ENCODE results near the gene TOM1L2.

The TOM1L2 gene

GRCh38 chr17:17813055-17813724 is 159.0 kb downstream of the TOM1L2 start:
- TF ChIP-seq ZBTB7A (IDR thresholded peaks at IDR 0.05; ENCODE audit: low read depth) (no peak), YY1 (IDR thresholded peaks at IDR 0.05; ENCODE audit: low read depth) (no peak), FOXM1 (IDR thresholded peaks at IDR 0.05; ENCODE audit: borderline replicate concordance, low read depth) (no peak), EP300 (IDR thresholded peaks at IDR 0.05; ENCODE audit: borderline replicate concordance) (no peak), TEAD4 (IDR thresholded peaks at IDR 0.05) (no peak), CEBPB (IDR thresholded peaks at IDR 0.05) (no peak), MAX (IDR thresholded peaks at IDR 0.05) (no peak), TCF12 (IDR thresholded peaks at IDR 0.05; ENCODE audit: low read depth) (no peak), RAD21 (IDR thresholded peaks at IDR 0.05; ENCODE audit: low read depth) (no peak), TAF1 (IDR thresholded peaks at IDR 0.05; ENCODE audit: low read depth) (no peak)

- TF ChIP-seq EP300 (IDR thresholded peaks at IDR 0.05; ENCODE audit: borderline replicate concordance) (no peak; the same call in 1 of the 2 replicates), YY1 (IDR thresholded peaks at IDR 0.05; ENCODE audit: low read depth) (peak; percentile 84), RAD21 (IDR thresholded peaks at IDR 0.05; ENCODE audit: low read depth) (peak; percentile 80), EGR1 (IDR thresholded peaks at IDR 0.05) (no peak)
These were observed 159.8 kb downstream of the TOM1L2 start for GRCh38 chr17:17812211-17813054.

- no peak for TF ChIP-seq FOXM1 (IDR thresholded peaks at IDR 0.05; ENCODE audit: borderline replicate concordance, low read depth)
- no peak for TF ChIP-seq REST (IDR thresholded peaks at IDR 0.05; ENCODE audit: low read depth)
- TF ChIP-seq TAF1 (IDR thresholded peaks at IDR 0.05; ENCODE audit: low read depth): no peak
- TF ChIP-seq RAD21 (IDR thresholded peaks at IDR 0.05; ENCODE audit: low read depth): no peak
- TF ChIP-seq TEAD4 (IDR thresholded peaks at IDR 0.05): no peak
- TF ChIP-seq YY1 (IDR thresholded peaks at IDR 0.05; ENCODE audit: low read depth): no peak
- no peak for TF ChIP-seq CREB1 (IDR thresholded peaks at IDR 0.05; ENCODE audit: low read depth)
- TF ChIP-seq EGR1 (IDR thresholded peaks at IDR 0.05): no peak
- no peak for TF ChIP-seq EP300 (IDR thresholded peaks at IDR 0.05; ENCODE audit: borderline replicate concordance)
- no peak for TF ChIP-seq ZBTB7A (IDR thresholded peaks at IDR 0.05; ENCODE audit: low read depth)
- no peak for TF ChIP-seq CEBPB (IDR thresholded peaks at IDR 0.05)
- TF ChIP-seq USF1 (IDR thresholded peaks at IDR 0.05): no peak
- no peak for TF ChIP-seq NFIC (IDR thresholded peaks at IDR 0.05)
- TF ChIP-seq MAX (IDR thresholded peaks at IDR 0.05): no peak
- TF ChIP-seq TCF12 (IDR thresholded peaks at IDR 0.05; ENCODE audit: low read depth): no peak
These were observed 160.6 kb downstream of the TOM1L2 start for GRCh38 chr17:17811381-17812210.

GRCh38 chr17:17810895-17811248 is 161.3 kb downstream of the TOM1L2 start:
- TF ChIP-seq EP300 (IDR thresholded peaks at IDR 0.05; ENCODE audit: borderline replicate concordance): no peak
- no peak for TF ChIP-seq TCF12 (IDR thresholded peaks at IDR 0.05; ENCODE audit: low read depth)
- no peak for TF ChIP-seq FOXM1 (IDR thresholded peaks at IDR 0.05; ENCODE audit: borderline replicate concordance, low read depth)
- no peak for TF ChIP-seq TAF1 (IDR thresholded peaks at IDR 0.05; ENCODE audit: low read depth)
- no peak for TF ChIP-seq REST (IDR thresholded peaks at IDR 0.05; ENCODE audit: low read depth)
- TF ChIP-seq NFIC (IDR thresholded peaks at IDR 0.05): no peak
- no peak for TF ChIP-seq RAD21 (IDR thresholded peaks at IDR 0.05; ENCODE audit: low read depth)

- TF ChIP-seq CREB1 (IDR thresholded peaks at IDR 0.05; ENCODE audit: low read depth) (no peak), RAD21 (IDR thresholded peaks at IDR 0.05; ENCODE audit: low read depth) (no peak), REST (IDR thresholded peaks at IDR 0.05; ENCODE audit: low read depth) (no peak), ZBTB7A (IDR thresholded peaks at IDR 0.05; ENCODE audit: low read depth) (no peak), TEAD4 (IDR thresholded peaks at IDR 0.05) (no peak), FOXM1 (IDR thresholded peaks at IDR 0.05; ENCODE audit: borderline replicate concordance, low read depth) (no peak), CEBPB (IDR thresholded peaks at IDR 0.05) (no peak), EGR1 (IDR thresholded peaks at IDR 0.05) (no peak), EP300 (IDR thresholded peaks at IDR 0.05; ENCODE audit: borderline replicate concordance) (no peak), USF1 (IDR thresholded peaks at IDR 0.05) (no peak), NFIC (IDR thresholded peaks at IDR 0.05) (no peak), TAF1 (IDR thresholded peaks at IDR 0.05; ENCODE audit: low read depth) (no peak)
These were observed 161.9 kb downstream of the TOM1L2 start for GRCh38 chr17:17810084-17810894.

All from Ishikawa (cell line).